Lung (tissue), 12 donors: ENCODE data around the gene ARHGEF28. TPM values are rescaled to one million over a fixed set of nuclear protein-coding genes. Genes with fewer than 3 reads are reported as not detected.

ENCODE experiments used
- ATAC-seq: fragments of 200-7000 bp; cut with Tn5 transposase; one replicate; pipeline ENCODE4 v1.9.1; 2020; ENCODE audit warnings: moderate number of reproducible peaks; ENCODE audit not compliant: insufficient read depth, low FRiP score
- DNase-seq, 3 donors: peaks; one replicate each; pipeline ENCODE4 v3.0.0-alpha.2; 2013 to 2017
- H3K27ac ChIP-seq, 2 donors: one replicate each; pipeline ENCODE4 v1.5.1; 2013; ENCODE audit warnings: mild to moderate bottlenecking in 2 of 2, moderate library complexity in 2 of 2, control low read depth in 1 of 2, inconsistent platforms in 1 of 2, low read depth in 1 of 2, low read length in 1 of 2
- H3K27me3 ChIP-seq, 3 donors: one replicate each; pipeline ENCODE4 v1.5.1; 2013; ENCODE audit warnings: low read length in 2 of 3; ENCODE audit not compliant: control insufficient read depth in 3 of 3, insufficient read depth in 3 of 3
- H3K36me3 ChIP-seq, 4 donors: one replicate each; pipeline ENCODE4 v1.5.1; 2013; ENCODE audit warnings: low read length in 4 of 4, mild to moderate bottlenecking in 1 of 4, moderate library complexity in 1 of 4; ENCODE audit not compliant: control insufficient read depth in 4 of 4, insufficient read depth in 4 of 4
- H3K4me1 ChIP-seq, 5 donors: one replicate each; pipeline ENCODE4 v1.5.1; 2013; ENCODE audit warnings: low read length in 5 of 5, mild to moderate bottlenecking in 2 of 5, moderate library complexity in 1 of 5; ENCODE audit not compliant: control insufficient read depth in 5 of 5, insufficient read depth in 5 of 5
- H3K4me3 ChIP-seq: one replicate; pipeline ENCODE4 v1.5.1; 2013; ENCODE audit warnings: mild to moderate bottlenecking, control low read depth, moderate library complexity
- H3K9ac ChIP-seq, 2 donors: one replicate each; pipeline ENCODE4 v1.5.1; 2013; ENCODE audit warnings: low read length in 2 of 2, control low read depth in 1 of 2; ENCODE audit not compliant: insufficient read depth in 1 of 2
- H3K9me3 ChIP-seq, 4 donors: one replicate each; pipeline ENCODE4 v1.5.1; 2013; ENCODE audit warnings: low read length in 3 of 4, mild to moderate bottlenecking in 1 of 4, moderate library complexity in 1 of 4; ENCODE audit not compliant: control insufficient read depth in 4 of 4, insufficient read depth in 3 of 4
- CTCF ChIP-seq: IDR thresholded peaks from 2 replicates; pipeline ENCODE4 v1.5.1; 2012; ENCODE audit warnings: mild to moderate bottlenecking; ENCODE audit errors: control extremely low read depth, extremely low read depth
- WGBS, 2 donors: extraction: QIAGEN DNeasy Blood & Tissue Kit; methylation state at CpG; one replicate each; pipeline ENCODE4 v1.1.7; 2013; 5-methylcytosine and 5-hydroxymethylcytosine counted together
- polyA plus RNA-seq, 2 donors: library from polyadenylated mRNA; stranded (reverse); fragments of 200-250 nt; gene quantifications; one replicate each; pipeline ENCODE4 v1.2.1, GENCODE V29; 2013
- total RNA-seq, 2 donors: library from RNA; depleted of rRNA in 1 of 2; stranded (reverse); fragments of >200 nt in 1 of 2; gene quantifications; one replicate each; pipeline ENCODE4 v1.2.1, GENCODE V29; 2014 to 2021
- donor health status: control.
- donor health status: control.
- donor health status: Bipolar disorder and iron deficiency.
- donor health status: healthy.
- donor health status: DM: yes; HTN: yes; CAD: no.

The ARHGEF28 gene
- total and polyA plus RNA-seq, 4 donors: 3.0 to 13.0 (median 10.0) TPM

- no peak for TF ChIP-seq CTCF
- no peak for ATAC-seq
- no peaks in the 10 kb centered on the region for H3K9me3 ChIP-seq
- no peak overlapping the region for H3K9ac ChIP-seq
- H3K4me3 ChIP-seq: no peak overlapping the region
- WGBS, 2 donors: 81 to 92% methylated on average over 3 of the region's 3 CpGs
- no peak for DNase-seq
- H3K27ac ChIP-seq: no peak overlapping the region
- H3K27me3 ChIP-seq: no peaks in the 10 kb centered on the region
- H3K4me1 ChIP-seq: no peaks in the 10 kb centered on the region
- no peaks in the 10 kb centered on the region for H3K36me3 ChIP-seq
Observed at GRCh38 chr5:73690015-73690414, 64.0 kb downstream of the ARHGEF28 start.

GRCh38 chr5:73691302-73692080 is 65.5 kb downstream of the ARHGEF28 start:
- Histone ChIP-seq H3K9me3 (no peaks in the 10 kb centered on the region), H3K4me3 (no peak overlapping the region), H3K4me1 (no peaks in the 10 kb centered on the region), H3K27ac (no peak overlapping the region), H3K9ac (no peak overlapping the region), H3K36me3 (no peaks in the 10 kb centered on the region), H3K27me3 (no peaks in the 10 kb centered on the region)
- WGBS, 2 donors: 75 to 97% methylated on average over 3 of the region's 3 CpGs
- DNase-seq: no peak
- no peak for ATAC-seq
- no peak for TF ChIP-seq CTCF

GRCh38 chr5:73692166-73692640 is 66.2 kb downstream of the ARHGEF28 start:
- Histone ChIP-seq H3K36me3 (no peaks in the 10 kb centered on the region), H3K27ac (no peak overlapping the region), H3K4me1 (no peaks in the 10 kb centered on the region), H3K9me3 (no peaks in the 10 kb centered on the region), H3K27me3 (no peaks in the 10 kb centered on the region), H3K4me3 (no peak overlapping the region), H3K9ac (no peak overlapping the region)
- ATAC-seq: no peak
- WGBS, 2 donors: 76 to 82% methylated on average over 2 of the region's 2 CpGs
- DNase-seq: no peak
- TF ChIP-seq CTCF: no peak
